Measurements from ENCODE around the gene SAPCD2.

Gene SAPCD2

DNA sequence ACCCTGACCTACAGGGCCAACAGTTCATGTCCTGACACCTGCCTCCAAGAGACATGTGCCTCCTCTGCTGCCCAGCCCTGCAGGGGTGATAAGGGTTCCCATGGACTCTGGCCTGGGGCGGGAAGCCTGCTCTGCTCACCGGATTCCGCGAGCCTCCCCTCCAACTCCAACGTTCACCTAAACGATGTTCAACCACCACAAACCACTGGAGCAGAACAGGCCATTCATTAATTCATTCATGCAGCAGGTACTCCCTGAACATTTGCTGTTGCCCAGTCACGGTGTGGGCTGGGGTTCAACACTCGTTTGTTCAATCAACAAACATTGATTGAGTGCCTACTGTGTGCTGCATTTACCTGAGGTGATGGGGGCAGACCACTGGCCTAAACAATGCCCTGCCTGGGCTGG, 3.6 kb upstream of the SAPCD2 start:
- Mint-ChIP-seq H3K27ac (no peak overlapping the region), H3K9me3 (no peaks in the 10 kb centered on the region), H3K4me3 (no peak overlapping the region), H3K27me3 (ENCODE audit: low read depth, poor library complexity) (peaks cover 56% of the 10 kb centered on the region), H3K36me3 (ENCODE audit: low read depth) (no peaks in the 10 kb centered on the region), H3K4me1 (peaks cover 20% of the 10 kb centered on the region)
- TF ChIP-seq, protein P1, sequence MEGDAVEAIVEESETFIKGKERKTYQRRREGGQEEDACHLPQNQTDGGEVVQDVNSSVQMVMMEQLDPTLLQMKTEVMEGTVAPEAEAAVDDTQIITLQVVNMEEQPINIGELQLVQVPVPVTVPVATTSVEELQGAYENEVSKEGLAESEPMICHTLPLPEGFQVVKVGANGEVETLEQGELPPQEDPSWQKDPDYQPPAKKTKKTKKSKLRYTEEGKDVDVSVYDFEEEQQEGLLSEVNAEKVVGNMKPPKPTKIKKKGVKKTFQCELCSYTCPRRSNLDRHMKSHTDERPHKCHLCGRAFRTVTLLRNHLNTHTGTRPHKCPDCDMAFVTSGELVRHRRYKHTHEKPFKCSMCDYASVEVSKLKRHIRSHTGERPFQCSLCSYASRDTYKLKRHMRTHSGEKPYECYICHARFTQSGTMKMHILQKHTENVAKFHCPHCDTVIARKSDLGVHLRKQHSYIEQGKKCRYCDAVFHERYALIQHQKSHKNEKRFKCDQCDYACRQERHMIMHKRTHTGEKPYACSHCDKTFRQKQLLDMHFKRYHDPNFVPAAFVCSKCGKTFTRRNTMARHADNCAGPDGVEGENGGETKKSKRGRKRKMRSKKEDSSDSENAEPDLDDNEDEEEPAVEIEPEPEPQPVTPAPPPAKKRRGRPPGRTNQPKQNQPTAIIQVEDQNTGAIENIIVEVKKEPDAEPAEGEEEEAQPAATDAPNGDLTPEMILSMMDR (IDR thresholded peaks at IDR 0.05), result no peak
- DNase-seq, result no peak

DNA sequence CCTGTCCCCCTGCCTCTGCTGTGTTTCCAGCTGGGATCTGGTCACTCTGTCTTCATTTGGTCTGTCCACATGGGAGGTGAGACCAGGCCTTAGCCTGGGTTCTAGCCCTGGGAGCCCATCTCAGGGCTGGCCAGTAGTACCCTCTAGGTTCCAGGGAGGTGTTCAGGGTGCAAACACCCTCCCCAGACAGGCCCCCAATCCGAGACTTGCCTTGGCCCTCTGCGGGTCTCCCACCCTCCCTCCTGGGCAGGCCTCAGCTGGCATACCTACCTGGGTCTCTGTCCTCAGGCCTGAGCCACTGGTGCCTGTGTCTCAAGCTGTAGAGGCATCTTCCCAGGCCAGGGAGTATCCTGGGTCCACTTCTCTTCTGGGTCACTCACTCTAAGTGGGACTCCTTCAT, 925 bp upstream of the SAPCD2 start:
- TF ChIP-seq, protein P1 (IDR thresholded peaks at IDR 0.05), result no peak
- Mint-ChIP-seq H3K4me3 (peak overlapping the region; percentile 79), H3K27me3 (ENCODE audit: low read depth, poor library complexity) (peaks cover 40% of the 10 kb centered on the region), H3K4me1 (peaks cover 19% of the 10 kb centered on the region), H3K36me3 (ENCODE audit: low read depth) (no peaks in the 10 kb centered on the region), H3K9me3 (no peaks in the 10 kb centered on the region), H3K27ac (no peak overlapping the region)
- no peak for DNase-seq

DNA sequence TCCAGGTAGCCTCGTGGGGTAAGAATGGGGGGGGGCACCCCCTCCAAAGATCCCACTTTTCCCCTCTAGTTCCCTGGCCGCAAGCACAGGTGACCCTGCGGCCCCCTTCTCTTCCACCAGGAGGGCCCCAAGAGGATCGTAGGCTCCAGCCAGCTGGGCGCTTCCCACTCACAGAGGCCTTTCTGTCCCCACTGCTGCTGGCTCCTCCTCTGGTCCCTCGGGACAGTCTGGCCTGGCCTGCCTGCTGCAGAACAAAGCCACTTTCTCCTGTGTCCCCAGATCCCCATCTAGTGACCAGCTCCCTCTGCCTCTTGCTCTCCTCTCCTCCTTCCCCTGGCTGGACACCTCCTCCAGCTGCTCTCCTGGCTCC, 534 bp upstream of the SAPCD2 start:
- TF ChIP-seq, protein P1 (IDR thresholded peaks at IDR 0.05), result peak; percentile 19
- Mint-ChIP-seq H3K27me3 (ENCODE audit: low read depth, poor library complexity) (peaks cover 36% of the 10 kb centered on the region), H3K4me1 (peaks cover 19% of the 10 kb centered on the region), H3K27ac (no peak overlapping the region), H3K36me3 (ENCODE audit: low read depth) (no peaks in the 10 kb centered on the region), H3K4me3 (peak overlapping the region; percentile 79), H3K9me3 (no peaks in the 10 kb centered on the region)
- DNase-seq, result peak; percentile 54

DNA sequence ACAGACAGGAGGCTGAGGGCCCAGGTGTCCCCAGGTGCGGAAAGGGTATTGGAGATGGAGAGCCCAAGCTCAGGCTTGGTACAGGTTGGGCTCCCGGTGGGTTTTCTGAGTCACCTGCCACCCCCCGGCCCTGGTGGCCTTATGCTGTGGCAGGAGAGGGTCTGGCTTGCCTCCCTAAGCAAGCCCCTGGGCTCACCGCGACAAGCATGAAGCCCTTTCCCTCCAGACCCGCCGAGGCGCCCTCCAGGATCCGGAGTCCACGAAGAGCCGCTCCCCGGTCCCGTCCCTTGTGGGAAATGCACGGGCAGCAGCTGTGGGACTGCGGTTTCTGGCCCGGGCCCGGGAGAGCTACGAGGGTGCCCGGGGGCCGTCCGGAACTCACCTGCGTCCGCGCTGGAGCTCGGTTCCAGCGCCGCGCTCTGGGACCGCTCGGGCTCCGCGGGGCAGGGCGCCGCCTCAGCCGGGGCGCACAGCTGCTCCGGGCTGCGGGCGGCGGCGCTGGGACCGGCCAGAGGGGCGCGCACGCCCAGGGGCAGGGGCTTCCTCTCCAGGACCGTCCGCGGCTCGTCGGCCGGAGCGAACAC, 757 bp downstream of the SAPCD2 start:
- no peaks in the 10 kb centered on the region for H3K36me3 Mint-ChIP-seq (ENCODE audit: low read depth)
- H3K27ac Mint-ChIP-seq, result no peak overlapping the region
- DNase-seq, result peak; percentile 62
- H3K4me1 Mint-ChIP-seq, result peaks cover 19% of the 10 kb centered on the region
- peaks cover 23% of the 10 kb centered on the region for H3K27me3 Mint-ChIP-seq (ENCODE audit: low read depth, poor library complexity)
- TF ChIP-seq, protein P1 (IDR thresholded peaks at IDR 0.05), result no peak
- H3K9me3 Mint-ChIP-seq, result no peaks in the 10 kb centered on the region
- peak overlapping the region; percentile 65 for H3K4me3 Mint-ChIP-seq

DNA sequence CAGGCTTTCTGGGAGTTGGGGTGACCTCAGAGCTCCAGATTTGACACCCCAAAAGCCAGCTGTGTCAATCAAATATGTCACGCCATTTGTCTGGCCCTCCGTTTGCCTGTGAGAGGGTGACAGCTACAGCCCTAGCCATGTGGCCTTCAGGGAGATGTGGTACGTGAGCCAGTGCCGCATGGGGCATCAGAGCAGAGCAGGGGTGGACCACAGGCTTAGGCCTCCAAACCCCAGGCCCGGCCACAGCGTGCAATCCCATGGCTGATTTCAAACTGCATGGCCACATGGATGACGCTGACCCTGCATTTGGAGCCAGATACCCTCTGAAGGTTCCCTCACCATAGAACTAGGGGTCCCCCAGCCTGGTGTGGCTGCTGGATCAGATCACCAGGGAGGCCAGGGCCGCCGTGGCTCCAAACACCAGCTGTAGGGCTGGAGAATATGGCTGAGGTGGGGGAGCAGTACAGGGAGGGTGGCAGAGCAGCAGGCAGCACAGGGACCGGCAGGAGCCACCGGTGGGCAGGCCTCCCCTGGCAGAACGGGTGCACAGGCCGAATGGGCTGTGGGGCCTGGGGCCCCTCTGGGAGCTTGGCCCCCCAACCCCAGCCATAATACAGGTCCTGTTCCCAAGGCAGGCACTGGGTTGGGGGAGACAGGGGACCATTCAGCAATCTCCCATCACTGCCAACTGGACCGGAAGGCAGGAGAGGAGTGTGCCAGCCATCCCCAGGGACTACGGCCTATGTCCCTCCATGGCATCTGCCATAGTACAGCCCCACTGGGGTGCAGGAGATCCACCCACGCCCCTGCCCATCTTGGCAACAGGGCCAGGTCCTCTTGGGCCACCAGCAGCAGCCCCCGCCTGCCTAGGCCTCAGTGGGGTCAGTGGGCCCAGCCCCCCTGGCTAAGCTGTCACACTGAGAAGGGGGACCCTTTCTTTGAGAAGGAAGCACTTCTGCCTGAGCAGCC, 1.5 kb downstream of the SAPCD2 start:
- no peak overlapping the region for H3K27ac Mint-ChIP-seq
- no peaks in the 10 kb centered on the region for H3K36me3 Mint-ChIP-seq (ENCODE audit: low read depth)
- H3K9me3 Mint-ChIP-seq, result no peaks in the 10 kb centered on the region
- TF ChIP-seq, protein P1 (IDR thresholded peaks at IDR 0.05), result no peak
- H3K4me1 Mint-ChIP-seq, result peaks cover 17% of the 10 kb centered on the region
- peak overlapping the region; percentile 68 for H3K4me3 Mint-ChIP-seq
- DNase-seq, result no peak
- H3K27me3 Mint-ChIP-seq (ENCODE audit: low read depth, poor library complexity), result peaks cover 16% of the 10 kb centered on the region
